Glomerular endothelial cell (primary cell): ENCODE results near the gene PPP1R7. TPM values are rescaled to one million over a fixed set of nuclear protein-coding genes. Genes with fewer than 3 reads are reported as not detected.
A peak's percentile ranks its signal among the peaks of the same experiment; 100 is the strongest.

Experiments used
- DNase-seq: peaks from one replicate; pipeline ENCODE4 v3.0.0-alpha.2; 2011; ENCODE audit warnings: low read depth, low spot score; ENCODE audit errors: extremely low read depth
- total RNA-seq: library from RNA; depleted of rRNA; stranded (reverse); fragments of >200 nt; gene quantifications from 2 replicates; pipeline ENCODE4 v1.2.3, GENCODE V29; 2015

Gene PPP1R7
- total RNA-seq, 1 donor from 2014 or later = 62.9 TPM

GRCh38 chr2:241137276-241138190, 12.7 kb upstream of the PPP1R7 start:
- no peak for DNase-seq

GRCh38 chr2:241138471-241138870, 11.8 kb upstream of the PPP1R7 start:
- DNase-seq = no peak

- DNase-seq = no peak
Measured at GRCh38 chr2:241139531-241140444, 10.5 kb upstream of the PPP1R7 start.

GRCh38 chr2:241140445-241140840, 9.8 kb upstream of the PPP1R7 start:
- no peak for DNase-seq

GRCh38 chr2:241141214-241141770, 9.0 kb upstream of the PPP1R7 start:
- DNase-seq = no peak

GRCh38 chr2:241142063-241142462, 8.2 kb upstream of the PPP1R7 start:
- no peak for DNase-seq

- DNase-seq = no peak
Measured at GRCh38 chr2:241142593-241142992, 7.7 kb upstream of the PPP1R7 start.

- no peak for DNase-seq
Measured at GRCh38 chr2:241146286-241146685, 4.0 kb upstream of the PPP1R7 start.

- no peak for DNase-seq
Measured at GRCh38 chr2:241147336-241147735, 2.9 kb upstream of the PPP1R7 start.

GRCh38 chr2:241148239-241148638, 2.0 kb upstream of the PPP1R7 start:
- no peak for DNase-seq

GRCh38 chr2:241148891-241149674, 1.2 kb upstream of the PPP1R7 start, which contains the start of gene PASK:
TSS of gene PASK (minus strand) at chr2:241149472. CDS start at chr2:241143032, 6,440 bp downstream.
- peak; percentile 63 for DNase-seq

- no peak for DNase-seq
Measured at GRCh38 chr2:241149675-241149924, 667 bp upstream of the PPP1R7 start.

GRCh38 chr2:241150660-241151530, 628 bp downstream of the PPP1R7 start:
- no peak for DNase-seq

GRCh38 chr2:241151934-241152660, 1.8 kb downstream of the PPP1R7 start:
- DNase-seq = no peak

GRCh38 chr2:241153616-241154015, 3.3 kb downstream of the PPP1R7 start:
- DNase-seq = no peak

- DNase-seq = no peak
Measured at GRCh38 chr2:241154915-241155314, 4.6 kb downstream of the PPP1R7 start.

- DNase-seq = no peak
Measured at GRCh38 chr2:241155936-241156335, 5.7 kb downstream of the PPP1R7 start.

GRCh38 chr2:241156971-241157441, 6.7 kb downstream of the PPP1R7 start:
- DNase-seq = no peak
